GM21723 (cell line): ENCODE results near the gene LKAAEAR1.

Source experiments
- ATAC-seq: cut with Tn5 transposase; IDR thresholded peaks from one replicate; pipeline ENCODE4 v1.9.1; 2021; ENCODE audit warnings: mild to moderate bottlenecking, moderate library complexity; ENCODE audit not compliant: unreplicated experiment

Gene LKAAEAR1

DNA sequence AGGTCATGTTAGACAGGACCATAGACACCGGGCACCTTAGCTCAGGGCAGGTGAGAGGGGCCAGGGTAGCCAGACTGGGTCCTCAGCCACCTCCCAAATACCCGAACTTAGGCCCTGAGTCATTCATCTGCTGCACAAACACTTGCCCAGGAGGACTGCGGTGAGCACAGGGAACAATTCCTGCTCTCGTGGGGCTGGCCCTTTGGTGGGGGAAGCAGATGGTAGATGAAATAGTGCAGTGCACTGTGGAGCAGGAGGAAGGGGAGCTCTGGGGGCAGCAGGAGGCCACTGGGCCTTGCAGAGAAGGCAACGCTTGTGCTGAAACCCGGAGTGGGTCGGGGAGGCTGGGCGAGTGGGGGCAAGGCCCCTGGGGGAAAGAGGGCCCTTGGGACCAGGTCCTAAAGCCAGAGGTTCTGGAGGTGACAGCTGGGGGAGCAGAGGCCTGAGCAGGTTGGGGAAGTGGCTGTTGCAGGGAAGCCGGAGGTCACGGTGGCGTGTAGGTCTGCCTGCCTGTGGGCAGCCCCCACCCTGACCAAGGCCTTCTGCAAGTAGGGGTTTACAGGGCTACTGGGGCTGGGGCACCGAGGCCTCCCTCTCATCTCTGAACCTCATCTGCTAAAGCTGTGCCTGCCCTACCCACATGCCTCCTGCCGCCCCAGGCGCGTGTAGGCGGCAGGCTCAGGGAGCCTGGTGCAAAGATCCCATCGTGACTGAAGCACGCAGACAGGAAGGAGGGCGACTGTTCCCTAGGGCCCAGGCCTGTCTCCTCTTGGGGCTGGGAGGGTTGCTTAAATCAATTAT lies 27.8 kb upstream of the LKAAEAR1 start:
- no peak for ATAC-seq

- no peak for ATAC-seq
Observed at GRCh38 chr20:64110411-64111068, 26.3 kb upstream of the LKAAEAR1 start.

DNA sequence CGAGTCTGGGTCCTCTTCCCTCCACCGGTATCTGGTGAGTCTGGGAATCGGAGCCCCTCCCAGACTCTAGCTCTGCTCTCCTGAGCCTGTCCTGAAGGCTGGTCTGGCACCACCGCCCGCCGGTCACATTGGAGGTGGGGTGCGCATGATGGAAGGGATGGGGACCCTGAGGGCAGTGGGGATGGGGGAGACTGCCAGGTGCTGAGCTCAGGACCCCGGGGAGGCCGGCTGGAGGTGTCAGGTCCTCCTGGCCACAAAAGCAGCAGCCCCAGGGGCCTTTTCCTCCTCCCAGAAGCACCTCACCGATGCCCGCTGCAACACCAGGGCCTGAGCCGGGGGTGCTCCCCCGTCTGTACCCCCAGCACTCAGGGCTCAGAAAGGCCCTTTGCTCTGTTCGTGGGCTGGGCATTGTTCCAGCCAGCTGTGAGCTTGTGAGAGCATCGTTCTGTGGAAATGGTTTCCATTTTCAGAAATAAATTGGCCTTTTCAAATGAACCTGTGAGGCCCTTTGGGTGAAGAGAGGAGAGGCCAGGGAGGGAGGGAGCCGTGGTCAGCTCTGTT lies 25.7 kb upstream of the LKAAEAR1 start:
- no peak for ATAC-seq

GRCh38 chr20:64108731-64109681 lies 24.8 kb upstream of the LKAAEAR1 start:
- no peak for ATAC-seq

DNA sequence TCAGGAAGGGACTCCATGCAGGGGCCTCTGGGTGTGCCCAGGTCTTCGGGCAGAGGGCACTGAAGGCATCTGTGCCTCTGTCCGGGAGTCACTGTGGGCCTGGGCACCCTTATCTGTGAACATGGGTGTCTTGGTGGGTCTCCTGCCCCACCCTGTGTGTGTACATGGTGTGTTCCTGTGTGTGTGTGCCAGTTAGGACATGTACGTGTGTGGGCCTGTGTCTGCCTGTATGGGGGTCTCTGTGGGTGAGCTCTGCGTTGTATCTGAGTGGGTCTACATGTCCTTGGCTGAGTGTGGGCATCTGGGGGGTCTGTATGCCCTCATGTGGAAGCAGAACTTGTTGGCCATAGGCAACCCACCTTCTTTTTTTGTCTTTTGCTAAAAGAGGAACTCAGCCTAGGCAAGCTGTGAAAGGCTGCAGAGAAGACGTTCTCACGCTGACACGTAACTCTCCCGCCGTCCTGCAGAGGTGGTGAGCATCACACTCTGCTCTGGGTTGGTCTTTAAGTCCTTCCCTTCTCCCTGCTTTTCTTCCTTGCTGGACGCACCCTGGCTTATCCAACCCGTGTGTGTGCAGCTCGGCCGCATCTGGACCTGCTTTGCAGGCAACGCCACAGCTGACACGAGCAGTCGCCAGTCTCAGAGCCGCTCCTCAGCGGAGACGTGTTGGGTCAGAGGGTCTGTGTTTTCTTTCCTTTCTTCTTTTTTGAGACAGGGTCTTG lies 23.7 kb upstream of the LKAAEAR1 start:
- ATAC-seq, result no peak

DNA sequence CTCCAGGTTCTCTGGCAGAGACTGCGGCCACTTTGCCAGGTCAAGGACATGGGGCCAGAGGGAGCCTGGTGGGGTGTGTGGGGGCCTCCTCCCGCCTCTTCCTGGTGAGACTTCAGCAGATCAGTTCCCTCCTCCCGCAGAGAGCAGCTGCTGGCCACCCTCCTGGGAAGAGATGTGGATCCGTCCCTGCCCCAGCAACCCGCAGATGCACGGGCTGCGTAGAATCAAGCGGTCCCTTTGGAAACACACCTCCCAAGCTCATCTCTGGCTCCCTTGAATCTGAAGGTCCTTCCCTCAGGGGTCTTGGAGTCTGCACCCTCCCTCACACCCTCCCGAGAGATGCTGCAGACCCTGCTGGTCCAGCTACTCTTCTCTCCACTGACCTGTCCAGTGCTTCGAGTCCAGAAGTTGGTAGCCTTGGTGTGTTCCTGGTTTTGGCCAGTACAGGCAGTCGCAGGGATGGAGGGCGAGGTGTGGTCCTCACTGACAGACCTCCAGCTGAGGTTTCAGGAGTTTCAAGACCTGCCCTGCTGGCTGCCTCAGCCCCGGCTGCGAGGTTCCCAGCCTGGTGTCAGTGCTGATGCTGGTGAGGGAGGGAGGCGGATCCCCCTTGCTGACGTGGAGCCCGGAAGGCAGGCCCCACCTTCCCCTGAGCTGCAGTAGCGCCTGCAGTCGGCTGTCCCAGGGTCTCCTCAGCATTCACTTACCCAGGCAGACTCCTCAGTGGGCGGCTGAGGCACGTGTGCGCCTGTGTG lies 23.0 kb upstream of the LKAAEAR1 start, which contains the start of gene NPBWR2:
Gene NPBWR2 (minus strand): TSS at position 585 of the 755 bp plus-strand sequence. CDS start 734 bp downstream, outside the sequence.
- no peak for ATAC-seq

- no peak for ATAC-seq
Observed at GRCh38 chr20:64106435-64106961, 22.3 kb upstream of the LKAAEAR1 start.

GRCh38 chr20:64105846-64106434 lies 21.7 kb upstream of the LKAAEAR1 start:
- ATAC-seq, result no peak

DNA sequence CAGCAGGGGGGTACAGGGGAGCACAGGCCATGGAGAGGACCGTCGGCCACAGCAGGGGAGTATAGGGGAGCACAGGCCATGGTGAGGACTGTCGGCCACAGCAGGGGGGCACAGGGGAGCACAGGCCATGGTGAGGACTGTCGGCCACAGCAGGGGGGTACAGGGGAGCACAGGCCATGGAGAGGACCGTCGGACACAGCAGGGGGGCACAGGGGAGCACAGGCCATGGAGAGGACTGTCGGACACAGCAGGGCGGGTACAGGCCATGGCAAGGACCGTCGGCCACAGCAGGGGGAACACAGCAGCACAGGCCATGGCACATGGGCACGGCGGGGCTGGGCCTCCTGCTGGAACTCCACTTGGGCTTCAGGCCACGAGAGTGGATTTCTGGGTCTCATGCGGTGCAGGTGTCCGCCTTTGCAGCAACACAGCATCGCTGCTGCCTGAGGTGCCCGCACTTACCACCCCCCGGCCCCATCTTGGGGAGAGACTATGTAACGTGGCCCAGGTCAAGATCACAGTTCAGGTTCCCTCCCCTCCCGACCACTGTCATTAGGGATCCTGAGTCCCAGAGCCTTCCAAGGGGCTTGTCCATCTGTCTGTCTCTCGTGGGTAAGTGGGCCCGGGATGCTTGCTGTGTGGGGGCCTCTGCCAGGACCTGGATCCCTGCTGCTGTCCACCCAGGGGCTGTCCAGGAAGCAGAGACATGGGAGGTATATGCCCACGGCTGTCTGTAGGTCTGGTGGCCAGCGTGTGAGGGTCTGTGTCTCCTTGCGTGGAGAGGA lies 20.7 kb upstream of the LKAAEAR1 start:
- no peak for ATAC-seq

GRCh38 chr20:64103871-64104666 lies 19.9 kb upstream of the LKAAEAR1 start:
- no peak for ATAC-seq

DNA sequence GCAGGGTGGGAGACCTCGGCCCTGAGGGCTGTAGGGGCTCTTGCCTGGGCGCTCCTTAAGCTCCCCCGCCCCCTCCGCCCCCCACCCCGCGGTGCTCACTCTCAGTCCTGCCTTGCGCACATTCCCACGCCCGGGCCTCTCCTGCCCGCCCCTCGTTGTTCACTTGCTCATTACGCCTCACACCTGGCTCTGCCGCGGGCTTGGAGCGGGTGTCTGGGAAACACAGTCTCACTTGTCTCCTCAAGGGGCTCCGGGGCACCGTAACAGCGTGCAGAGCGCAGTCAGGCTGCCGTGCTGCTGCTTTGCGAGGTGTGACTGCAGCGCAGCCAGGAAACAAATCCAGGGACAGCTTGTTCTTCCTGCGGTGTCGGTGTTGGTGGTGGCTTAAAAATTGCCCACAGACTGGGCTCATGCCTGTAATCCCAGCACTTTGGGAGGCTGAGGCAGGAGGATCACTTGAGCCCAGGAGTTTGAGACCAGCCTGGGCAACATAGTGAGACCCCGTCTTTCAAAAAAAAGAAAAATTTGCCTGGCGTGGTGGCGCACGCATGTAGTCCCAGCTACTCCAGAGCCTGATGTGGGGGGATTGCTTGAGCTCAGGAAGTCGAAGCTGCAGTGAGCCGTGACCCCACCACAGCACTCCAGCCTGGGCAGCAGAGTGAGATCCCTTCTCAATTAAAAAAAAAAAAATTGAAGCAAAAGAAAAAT lies 18.6 kb upstream of the LKAAEAR1 start:
- no peak for ATAC-seq

DNA sequence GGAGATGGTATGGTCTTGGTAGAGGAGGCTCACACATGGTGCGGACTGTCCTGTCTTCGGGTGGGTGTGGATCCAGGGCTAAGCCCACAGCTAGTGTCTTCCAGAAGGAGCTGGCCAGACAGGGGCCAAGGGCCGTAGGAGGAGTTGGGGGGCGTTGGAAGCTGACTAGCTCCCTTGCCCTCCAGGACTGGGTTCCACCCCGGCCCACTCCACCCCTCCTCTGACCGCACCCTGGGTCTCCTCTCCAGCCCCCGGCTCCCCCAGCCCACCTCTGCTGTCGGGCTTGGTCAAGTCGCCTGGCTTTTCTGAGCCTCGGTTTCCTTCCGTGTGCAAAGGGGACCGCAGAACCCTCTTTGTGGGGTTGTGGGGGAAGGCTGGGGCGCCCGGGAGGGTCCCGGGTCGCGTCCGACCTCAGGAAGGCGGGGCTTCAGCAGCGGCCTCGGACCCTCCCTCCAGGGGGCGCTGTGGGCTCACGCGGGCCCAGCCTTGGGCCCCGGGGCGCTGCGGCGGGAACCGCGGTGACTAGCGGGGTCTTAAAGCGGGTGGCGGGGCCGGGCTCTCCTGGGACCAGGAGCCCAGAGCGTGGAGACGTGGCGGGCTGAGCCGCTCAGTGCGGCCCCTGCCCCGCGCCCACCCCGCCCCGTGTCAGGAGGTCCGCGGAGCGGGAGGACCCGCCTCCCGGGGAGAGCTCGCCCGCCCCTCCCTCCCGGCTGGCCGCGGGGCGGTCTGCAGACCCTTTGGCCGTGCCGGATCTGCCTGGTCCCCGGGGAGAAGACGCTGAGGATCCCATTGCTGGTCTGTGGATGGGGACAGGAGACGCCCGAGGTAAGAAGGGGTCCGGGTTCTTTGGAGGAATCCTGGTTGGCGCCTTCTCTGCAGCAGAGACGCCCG lies 17.8 kb upstream of the LKAAEAR1 start:
- ATAC-seq, result no peak

DNA sequence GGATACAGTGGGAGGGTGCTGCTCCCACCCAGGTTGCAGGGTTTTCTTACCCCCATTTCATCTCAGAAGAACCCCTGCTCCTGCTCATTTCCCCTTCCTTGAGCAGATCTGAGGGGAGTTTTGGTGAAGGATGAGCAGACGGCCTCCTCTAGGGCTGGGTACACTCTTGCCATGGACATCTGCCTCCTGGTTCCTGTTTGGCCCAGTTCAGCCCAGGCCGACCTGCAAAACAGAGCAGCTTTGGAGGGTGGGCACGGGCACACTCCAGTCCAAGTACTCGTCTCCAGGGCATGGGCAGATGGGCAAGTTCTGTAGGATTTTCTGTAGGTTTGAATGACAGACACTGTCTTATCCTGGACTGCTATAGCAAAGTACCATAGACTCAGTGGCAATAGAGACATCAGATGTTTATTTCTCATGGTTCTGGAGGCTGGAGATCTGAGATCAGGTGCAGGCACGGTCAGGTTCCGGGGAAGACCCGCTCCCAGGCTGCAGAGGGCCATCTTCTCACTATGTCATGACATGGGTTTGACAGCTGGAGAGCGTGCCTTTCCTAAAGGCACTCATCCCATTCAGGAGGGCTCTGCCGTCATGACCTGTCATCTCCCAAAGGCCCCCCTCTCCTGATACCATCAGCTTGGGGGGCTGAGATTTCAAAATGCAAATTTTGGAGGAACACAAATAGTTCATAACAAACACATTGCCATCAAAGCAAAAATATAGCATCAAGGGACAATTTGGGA lies 16.9 kb upstream of the LKAAEAR1 start:
- ATAC-seq, result no peak

DNA sequence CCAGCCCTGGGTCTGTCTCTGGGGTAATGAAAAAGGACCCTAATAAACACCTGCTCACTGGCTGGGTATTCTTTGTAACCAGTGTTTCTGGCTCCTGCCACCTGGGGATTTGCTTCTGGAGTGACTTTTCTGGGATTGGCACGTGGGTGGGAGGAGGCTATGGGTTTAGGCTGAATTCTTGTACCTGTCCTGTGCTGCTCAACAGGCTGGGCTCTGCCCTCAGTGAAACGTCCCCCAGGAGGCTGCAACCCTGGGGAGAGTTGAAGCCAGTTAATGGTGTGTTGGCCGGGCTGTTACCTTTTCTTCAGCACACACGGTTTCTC lies 16.3 kb upstream of the LKAAEAR1 start:
- no peak for ATAC-seq

GRCh38 chr20:64099880-64100565 lies 15.8 kb upstream of the LKAAEAR1 start:
- ATAC-seq, result no peak
